ENCODE measurements around the gene LRP10.
"Not testable (repeated sequence)": the region's sequence is repeated elsewhere in the genome, so short reads cannot be mapped to it uniquely, and the experiment has no call there.

The LRP10 gene, protein sequence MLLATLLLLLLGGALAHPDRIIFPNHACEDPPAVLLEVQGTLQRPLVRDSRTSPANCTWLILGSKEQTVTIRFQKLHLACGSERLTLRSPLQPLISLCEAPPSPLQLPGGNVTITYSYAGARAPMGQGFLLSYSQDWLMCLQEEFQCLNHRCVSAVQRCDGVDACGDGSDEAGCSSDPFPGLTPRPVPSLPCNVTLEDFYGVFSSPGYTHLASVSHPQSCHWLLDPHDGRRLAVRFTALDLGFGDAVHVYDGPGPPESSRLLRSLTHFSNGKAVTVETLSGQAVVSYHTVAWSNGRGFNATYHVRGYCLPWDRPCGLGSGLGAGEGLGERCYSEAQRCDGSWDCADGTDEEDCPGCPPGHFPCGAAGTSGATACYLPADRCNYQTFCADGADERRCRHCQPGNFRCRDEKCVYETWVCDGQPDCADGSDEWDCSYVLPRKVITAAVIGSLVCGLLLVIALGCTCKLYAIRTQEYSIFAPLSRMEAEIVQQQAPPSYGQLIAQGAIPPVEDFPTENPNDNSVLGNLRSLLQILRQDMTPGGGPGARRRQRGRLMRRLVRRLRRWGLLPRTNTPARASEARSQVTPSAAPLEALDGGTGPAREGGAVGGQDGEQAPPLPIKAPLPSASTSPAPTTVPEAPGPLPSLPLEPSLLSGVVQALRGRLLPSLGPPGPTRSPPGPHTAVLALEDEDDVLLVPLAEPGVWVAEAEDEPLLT

DNA sequence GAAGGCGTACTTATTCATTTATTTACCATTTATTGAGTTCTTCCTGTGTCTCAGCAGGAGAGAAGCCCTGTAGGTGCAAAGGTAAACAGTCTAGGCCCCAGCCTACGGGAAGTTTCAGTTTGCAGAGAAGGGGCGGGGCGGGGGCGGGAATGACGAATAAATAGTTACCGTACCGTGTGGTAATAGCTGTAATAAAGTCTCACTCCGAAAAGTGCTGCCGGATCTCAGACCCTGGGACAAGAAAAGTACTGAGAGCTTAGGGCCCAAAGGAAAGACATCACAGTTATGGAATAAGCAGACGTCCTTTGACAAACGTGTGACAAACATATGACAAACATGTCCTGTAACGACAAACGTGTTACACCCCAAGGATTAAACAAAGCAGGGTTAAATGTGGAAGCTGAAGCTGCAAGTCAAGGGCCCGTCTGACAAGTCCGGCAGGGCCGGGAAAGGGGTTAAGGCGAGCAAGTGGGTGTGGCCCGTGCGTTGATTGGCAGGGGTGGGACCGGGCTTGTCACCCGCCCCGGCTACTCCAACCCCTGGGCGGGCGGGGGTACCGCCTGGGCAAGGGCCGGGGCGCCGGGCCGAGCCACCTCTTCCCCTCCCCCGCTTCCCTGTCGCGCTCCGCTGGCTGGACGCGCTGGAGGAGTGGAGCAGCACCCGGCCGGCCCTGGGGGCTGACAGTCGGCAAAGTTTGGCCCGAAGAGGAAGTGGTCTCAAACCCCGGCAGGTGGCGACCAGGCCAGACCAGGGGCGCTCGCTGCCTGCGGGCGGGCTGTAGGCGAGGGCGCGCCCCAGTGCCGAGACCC lies at the start of gene LRP10:
Gene LRP10 (plus strand): TSS at position 517 of the 809 bp plus-strand sequence. CDS start 564 bp downstream, outside the sequence.
- peak; percentile 38 to 78 for DNase-seq

DNA sequence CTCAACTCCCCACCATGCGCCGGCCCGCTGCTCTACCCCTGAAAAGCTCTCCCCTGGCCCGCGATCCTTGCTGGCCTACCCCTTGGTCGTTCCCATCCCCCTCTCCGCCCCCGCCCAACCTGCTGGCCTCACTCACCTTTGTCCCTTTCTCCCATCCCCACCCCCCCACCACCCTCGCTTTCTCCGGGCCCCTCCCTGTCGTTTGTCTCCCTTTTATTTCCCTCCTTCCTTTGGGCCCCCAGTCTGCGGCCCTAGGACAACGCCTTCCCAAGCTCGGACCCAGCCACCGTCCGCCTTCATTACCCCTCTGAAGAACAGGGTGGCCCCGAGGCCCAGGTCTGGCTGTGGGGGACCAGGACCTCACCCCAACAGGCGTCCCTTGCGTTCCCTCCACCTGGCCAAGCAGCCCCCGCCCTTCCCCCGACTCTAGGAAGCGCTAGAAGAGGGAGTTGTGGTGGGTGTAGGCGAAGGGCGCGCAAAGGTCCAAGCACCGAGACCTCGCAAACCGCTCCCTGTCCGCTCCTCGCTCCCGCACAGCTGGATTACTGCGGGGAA lies 49.4 kb upstream of the LRP10 start:
- no peak for DNase-seq

- DNase-seq = peak; percentile 49 to 84
Measured at GRCh38 chr14:22822571-22823098, 48.9 kb upstream of the LRP10 start.

GRCh38 chr14:22824711-22825359 lies 46.7 kb upstream of the LRP10 start:
- peak; percentile 10 to 19 for DNase-seq

- not testable (repeated sequence) for DNase-seq
Measured at GRCh38 chr14:22829076-22829660, 42.4 kb upstream of the LRP10 start.

DNA sequence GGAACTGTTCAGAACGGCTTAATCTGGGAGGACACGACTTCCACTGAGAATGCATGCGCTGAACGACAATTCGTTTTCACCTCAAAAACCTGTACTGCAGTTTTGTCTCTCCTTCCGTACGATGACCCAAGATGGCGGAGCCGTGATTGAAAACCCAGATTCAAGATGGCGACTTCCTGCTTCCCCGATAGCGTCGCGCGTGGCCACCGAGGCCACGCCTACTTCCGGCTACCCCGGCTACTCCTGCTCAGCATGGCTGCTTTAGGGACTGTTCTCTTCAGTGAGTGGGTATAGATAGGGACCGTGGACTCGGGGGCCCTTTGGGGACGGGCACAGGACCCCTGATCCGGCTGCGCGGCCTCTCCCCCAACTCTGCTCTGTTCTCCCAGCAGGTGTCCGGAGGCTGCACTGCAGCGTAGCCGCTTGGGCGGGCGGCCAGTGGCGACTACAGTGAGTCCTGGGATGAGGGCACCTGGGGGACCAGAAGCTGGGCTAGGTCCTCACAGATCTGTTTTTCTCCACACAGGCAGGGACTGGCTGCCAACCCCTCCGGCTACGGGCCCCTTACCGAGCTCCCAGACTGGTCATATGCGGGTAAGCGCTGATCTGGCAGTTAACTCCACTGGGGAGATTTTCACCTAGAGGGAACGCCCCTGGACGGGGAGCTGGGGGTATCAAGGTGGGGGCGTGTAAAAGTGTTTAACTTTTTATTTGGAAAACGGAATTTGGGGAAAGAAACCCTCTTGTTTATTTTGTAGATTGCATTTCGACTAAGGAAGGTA lies 41.7 kb upstream of the LRP10 start, which contains the start of gene MRPL52:
Gene MRPL52 (plus strand): TSS at position 227 of the 782 bp plus-strand sequence. CDS start 26 bp downstream, at position 253.
- peak; percentile 82 to 96 for DNase-seq

- no peak for DNase-seq
Measured at GRCh38 chr14:22830443-22831010, 41.0 kb upstream of the LRP10 start.

GRCh38 chr14:22835505-22835904 lies 36.0 kb upstream of the LRP10 start:
- no peak for DNase-seq

DNA sequence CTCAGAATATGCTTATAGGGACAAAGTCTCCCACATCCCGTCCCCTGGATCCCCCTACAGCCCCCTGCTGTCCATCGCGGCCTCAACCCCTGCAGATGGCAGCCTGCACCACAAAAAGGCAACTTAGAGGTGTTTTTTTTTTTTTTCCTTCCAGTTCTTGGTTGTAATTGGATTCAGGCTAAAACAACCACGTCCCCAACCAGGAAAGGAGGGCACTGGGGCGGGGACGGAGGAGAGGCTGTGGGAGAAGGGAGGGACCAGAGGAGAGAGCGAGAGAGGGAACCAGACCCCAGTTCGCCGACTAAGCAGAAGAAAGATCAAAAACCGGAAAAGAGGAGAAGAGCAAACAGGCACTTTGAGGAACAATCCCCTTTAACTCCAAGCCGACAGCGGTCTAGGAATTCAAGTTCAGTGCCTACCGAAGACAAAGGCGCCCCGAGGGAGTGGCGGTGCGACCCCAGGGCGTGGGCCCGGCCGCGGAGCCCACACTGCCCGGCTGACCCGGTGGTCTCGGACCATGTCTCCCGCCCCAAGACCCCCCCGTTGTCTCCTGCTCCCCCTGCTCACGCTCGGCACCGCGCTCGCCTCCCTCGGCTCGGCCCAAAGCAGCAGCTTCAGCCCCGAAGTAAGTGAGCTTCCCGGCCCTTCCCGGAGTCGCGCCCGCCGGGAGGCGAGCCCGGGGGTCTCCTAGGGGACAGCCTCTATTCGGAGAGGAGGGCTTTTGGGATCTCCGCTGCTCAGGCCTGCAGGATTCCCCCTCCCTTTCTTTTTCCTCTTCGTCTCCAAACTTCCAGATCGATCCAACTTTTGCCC lies 35.0 kb upstream of the LRP10 start, which contains the start of gene MMP14:
Gene MMP14 (plus strand): TSS at position 285 of the 813 bp plus-strand sequence. CDS start 233 bp downstream, at position 518.
- no peak for DNase-seq

GRCh38 chr14:22837114-22837749 lies 34.3 kb upstream of the LRP10 start:
- DNase-seq = no peak

DNA sequence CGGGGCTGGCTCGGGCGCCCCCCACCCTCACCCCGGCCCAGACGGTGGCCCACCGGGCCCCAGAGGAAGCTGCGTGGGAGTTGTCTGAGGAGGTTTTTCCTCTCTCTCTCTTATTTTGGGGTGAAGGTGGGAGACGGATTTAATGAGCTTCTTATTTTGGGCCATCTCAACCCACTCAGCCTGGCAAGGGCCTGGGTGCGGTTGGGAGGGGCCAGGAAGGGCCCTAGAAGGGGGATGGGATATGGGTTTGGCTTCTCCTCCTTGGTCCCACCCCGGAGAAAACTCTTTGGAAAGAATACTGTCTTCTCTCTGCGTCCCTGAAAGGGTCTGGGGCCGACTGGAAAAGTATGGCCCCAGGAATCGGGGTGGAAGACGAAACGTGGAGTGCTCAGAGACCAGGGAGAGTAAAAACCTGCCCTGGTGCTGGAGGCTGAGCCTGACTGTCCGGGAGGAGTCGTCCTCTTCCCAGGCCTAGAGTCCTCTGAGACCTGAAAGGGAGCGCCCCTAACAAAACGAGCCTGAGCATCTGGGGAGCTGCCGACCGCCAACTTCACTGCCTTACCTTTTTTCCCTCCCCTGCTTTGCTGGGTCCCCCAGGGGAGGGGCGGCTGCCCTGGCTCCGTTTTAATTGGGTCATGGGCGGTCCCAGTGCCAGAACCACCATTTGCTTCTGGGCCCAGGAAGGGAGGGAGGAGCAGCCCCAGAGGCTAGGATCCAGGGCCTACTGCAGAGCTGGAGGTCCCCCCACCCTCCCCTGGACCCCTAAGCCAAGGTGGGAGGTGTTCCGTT lies 33.6 kb upstream of the LRP10 start:
- DNase-seq = no peak

DNA sequence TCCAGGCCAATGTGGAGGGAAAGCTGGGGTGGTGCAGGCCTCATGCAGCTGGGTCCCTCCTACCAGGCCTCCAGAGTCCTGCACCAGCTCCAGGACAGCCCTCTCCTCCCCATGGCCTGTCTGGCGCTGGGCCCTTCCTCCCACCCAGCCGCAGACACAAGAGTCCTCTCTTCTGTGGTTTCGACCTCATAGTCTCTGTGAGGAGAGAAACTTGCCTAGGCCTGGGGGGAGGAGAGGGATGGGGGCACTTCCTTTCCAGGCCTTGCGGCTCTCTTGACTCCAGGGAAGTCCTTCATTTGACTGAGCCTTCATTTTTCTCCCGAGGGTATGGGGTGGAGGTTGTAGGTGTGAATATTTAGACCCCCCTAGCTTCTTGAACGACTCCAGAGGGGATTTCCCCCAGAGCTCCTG lies 32.9 kb upstream of the LRP10 start:
- no peak for DNase-seq

- DNase-seq = no peak
Measured at GRCh38 chr14:22839159-22839779, 32.3 kb upstream of the LRP10 start.

GRCh38 chr14:22841311-22841710 lies 30.2 kb upstream of the LRP10 start:
- DNase-seq = no peak

GRCh38 chr14:22841769-22842168 lies 29.8 kb upstream of the LRP10 start:
- no peak for DNase-seq

DNA sequence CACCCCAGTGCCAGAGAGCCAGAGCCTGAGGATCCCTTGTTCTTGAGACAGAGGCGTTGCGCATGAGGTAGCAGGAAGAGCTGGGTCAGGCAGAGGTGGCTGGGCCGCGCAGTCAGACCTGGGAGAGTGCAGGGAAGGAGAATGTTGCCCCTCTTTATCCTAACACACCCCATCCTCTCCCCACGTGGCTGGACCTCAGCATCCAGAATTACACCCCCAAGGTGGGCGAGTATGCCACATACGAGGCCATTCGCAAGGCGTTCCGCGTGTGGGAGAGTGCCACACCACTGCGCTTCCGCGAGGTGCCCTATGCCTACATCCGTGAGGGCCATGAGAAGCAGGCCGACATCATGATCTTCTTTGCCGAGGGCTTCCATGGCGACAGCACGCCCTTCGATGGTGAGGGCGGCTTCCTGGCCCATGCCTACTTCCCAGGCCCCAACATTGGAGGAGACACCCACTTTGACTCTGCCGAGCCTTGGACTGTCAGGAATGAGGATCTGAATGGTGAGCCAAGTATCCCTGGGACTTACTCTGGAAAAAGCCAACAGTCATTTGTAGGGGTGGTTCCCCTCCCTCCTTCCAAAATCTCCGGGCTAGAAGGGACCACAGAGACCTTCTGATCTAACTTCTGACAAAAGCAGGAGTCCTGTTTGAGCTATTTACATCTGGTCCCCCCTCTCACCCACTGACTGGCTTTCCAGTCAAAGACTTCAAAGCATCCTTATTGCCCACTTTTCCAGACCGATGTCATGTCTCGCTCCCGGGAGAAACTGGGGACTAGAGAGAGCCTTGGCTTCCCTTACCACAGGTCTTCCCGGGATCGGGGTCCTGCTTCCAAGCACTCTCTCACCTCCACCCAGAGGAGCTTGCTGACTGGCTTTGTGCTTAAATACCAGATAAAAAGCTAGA lies 29.1 kb upstream of the LRP10 start:
- no peak for DNase-seq

Data from NCI-H446 (cell line).